ENCODE results near the gene CRYBG3. TPM values are rescaled to one million over a fixed set of nuclear protein-coding genes. Genes with fewer than 3 reads are reported as not detected.

The CRYBG3 gene
- total and polyA plus RNA-seq, 2 of the 13 experiments (the other 11 are each of a cell fraction or from before 2014, with no cell fraction given), result 3.8 to 15.9 TPM

DNA sequence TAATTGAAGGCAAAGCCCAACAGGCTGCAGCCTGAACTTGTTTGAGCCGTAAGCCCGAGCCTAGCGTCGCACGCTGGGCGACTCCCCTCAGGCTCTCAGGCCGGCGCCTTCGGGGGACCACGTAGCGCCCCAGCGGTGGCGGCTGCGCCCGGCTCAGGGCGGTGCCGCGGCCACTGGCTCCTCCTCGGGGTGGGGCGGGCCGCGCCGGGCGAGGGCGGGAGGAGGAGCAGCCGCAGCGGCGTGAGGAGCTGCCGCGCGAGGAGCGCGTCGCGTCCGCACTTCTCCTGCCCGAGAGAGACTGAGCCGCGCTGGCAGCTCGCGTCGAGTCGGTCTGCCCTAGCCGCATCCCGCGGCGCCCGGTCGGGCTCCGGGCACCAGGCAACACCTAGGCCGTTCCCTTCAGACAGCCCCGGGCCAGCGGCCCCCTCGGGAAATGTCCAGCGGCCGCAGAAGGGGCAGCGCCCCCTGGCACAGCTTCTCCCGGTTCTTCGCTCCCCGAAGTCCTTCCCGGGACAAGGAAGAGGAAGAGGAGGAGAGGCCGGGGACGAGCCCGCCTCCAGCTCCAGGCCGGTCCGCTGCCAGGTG is at the start of gene CRYBG3 (continued):
- TF ChIP-seq, protein P1, sequence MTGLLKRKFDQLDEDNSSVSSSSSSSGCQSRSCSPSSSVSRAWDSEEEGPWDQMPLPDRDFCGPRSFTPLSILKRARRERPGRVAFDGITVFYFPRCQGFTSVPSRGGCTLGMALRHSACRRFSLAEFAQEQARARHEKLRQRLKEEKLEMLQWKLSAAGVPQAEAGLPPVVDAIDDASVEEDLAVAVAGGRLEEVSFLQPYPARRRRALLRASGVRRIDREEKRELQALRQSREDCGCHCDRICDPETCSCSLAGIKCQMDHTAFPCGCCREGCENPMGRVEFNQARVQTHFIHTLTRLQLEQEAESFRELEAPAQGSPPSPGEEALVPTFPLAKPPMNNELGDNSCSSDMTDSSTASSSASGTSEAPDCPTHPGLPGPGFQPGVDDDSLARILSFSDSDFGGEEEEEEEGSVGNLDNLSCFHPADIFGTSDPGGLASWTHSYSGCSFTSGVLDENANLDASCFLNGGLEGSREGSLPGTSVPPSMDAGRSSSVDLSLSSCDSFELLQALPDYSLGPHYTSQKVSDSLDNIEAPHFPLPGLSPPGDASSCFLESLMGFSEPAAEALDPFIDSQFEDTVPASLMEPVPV (CRISPR knock-in tag; IDR thresholded peaks at IDR 0.05), result no peak
- TF ChIP-seq ZSCAN31 (CRISPR knock-in tag; IDR thresholded peaks at IDR 0.05; ENCODE audit: low read depth) (peak; percentile 85), SSRP1 (CRISPR knock-in tag; IDR thresholded peaks at IDR 0.05) (no peak), ZNF225 (CRISPR knock-in tag; IDR thresholded peaks at IDR 0.05) (no peak), ZNF878 (CRISPR knock-in tag; IDR thresholded peaks at IDR 0.05) (no peak), GABPB1 (CRISPR knock-in tag; IDR thresholded peaks at IDR 0.05) (peak; percentile 60; the same call in 1 of the 2 replicates), FOXJ3 (CRISPR knock-in tag; IDR thresholded peaks at IDR 0.05; ENCODE audit: borderline replicate concordance) (no peak), MTF2 (CRISPR knock-in tag; IDR thresholded peaks at IDR 0.05; ENCODE audit: borderline replicate concordance) (no peak), ZNF44 (CRISPR knock-in tag; IDR thresholded peaks at IDR 0.05) (no peak), HNRNPK (IDR thresholded peaks at IDR 0.05; ENCODE audit: low read depth, low read length, poor library complexity, severe bottlenecking) (no peak), MZF1 (CRISPR knock-in tag; IDR thresholded peaks at IDR 0.05; ENCODE audit: borderline replicate concordance) (no peak), ZNF549 (CRISPR knock-in tag; IDR thresholded peaks at IDR 0.05) (no peak), KMT2B (CRISPR knock-in tag; IDR thresholded peaks at IDR 0.05) (0 out of 2 replicates have a peak, but pooled peaks have one; percentile 49), ZNF674 (CRISPR knock-in tag; IDR thresholded peaks at IDR 0.05; ENCODE audit: low read depth) (0 out of 2 replicates have a peak, but pooled peaks have one; percentile 40), ELF1 (CRISPR knock-in tag; IDR thresholded peaks at IDR 0.05) (no peak), TBX3 (IDR thresholded peaks at IDR 0.05; ENCODE audit: borderline replicate concordance) (no peak), ZEB1 (IDR thresholded peaks at IDR 0.05; ENCODE audit: insufficient replicate concordance, low read depth) (no peak), ZNF629 (CRISPR knock-in tag; conservative IDR thresholded peaks at IDR 0.05) (no peak; the same call in 1 of the 2 replicates)
- TF ChIP-seq, protein P2, sequence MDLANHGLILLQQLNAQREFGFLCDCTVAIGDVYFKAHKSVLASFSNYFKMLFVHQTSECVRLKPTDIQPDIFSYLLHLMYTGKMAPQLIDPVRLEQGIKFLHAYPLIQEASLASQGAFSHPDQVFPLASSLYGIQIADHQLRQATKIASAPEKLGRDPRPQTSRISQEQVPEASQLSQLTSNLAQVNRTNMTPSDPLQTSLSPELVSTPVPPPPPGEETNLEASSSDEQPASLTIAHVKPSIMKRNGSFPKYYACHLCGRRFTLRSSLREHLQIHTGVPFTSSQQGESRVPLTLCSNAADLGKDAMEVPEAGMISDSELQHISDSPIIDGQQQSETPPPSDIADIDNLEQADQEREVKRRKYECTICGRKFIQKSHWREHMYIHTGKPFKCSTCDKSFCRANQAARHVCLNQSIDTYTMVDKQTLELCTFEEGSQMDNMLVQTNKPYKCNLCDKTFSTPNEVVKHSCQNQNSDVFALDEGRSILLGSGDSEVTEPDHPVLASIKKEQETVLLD (CRISPR knock-in tag; IDR thresholded peaks at IDR 0.05; ENCODE audit: low read depth), result peak; percentile 23; the same call in 1 of the 2 replicates
- TF ChIP-seq, protein P3, sequence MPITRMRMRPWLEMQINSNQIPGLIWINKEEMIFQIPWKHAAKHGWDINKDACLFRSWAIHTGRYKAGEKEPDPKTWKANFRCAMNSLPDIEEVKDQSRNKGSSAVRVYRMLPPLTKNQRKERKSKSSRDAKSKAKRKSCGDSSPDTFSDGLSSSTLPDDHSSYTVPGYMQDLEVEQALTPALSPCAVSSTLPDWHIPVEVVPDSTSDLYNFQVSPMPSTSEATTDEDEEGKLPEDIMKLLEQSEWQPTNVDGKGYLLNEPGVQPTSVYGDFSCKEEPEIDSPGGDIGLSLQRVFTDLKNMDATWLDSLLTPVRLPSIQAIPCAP (CRISPR knock-in tag; IDR thresholded peaks at IDR 0.05; ENCODE audit: low read depth), result no peak
- TF ChIP-seq, protein P4, sequence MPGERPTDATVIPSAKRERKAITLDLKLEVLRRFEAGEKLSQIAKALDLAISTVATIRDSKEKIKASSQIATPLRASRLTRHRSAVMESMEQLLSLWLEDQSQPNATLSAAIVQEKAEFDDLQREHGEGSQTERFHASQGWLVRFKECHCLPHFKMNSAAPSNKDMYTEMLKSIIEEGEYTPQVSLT (CRISPR knock-in tag; IDR thresholded peaks at IDR 0.05; ENCODE audit: borderline replicate concordance, low read depth), result 0 out of 2 replicates have a peak, but pooled peaks have one; percentile 52
- TF ChIP-seq, protein P5, sequence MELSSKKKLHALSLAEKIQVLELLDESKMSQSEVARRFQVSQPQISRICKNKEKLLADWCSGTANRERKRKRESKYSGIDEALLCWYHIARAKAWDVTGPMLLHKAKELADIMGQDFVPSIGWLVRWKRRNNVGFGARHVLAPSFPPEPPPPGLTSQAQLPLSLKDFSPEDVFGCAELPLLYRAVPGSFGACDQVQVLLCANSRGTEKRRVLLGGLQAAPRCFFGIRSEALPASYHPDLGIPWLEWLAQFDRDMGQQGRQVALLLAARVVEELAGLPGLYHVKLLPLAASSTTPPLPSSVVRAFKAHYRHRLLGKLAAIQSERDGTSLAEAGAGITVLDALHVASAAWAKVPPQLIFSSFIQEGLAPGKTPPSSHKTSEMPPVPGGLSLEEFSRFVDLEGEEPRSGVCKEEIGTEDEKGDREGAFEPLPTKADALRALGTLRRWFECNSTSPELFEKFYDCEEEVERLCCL (CRISPR knock-in tag; IDR thresholded peaks at IDR 0.05; ENCODE audit: borderline replicate concordance), result peak; percentile 88; the same call in 1 of the 2 replicates
- TF ChIP-seq, protein P6, sequence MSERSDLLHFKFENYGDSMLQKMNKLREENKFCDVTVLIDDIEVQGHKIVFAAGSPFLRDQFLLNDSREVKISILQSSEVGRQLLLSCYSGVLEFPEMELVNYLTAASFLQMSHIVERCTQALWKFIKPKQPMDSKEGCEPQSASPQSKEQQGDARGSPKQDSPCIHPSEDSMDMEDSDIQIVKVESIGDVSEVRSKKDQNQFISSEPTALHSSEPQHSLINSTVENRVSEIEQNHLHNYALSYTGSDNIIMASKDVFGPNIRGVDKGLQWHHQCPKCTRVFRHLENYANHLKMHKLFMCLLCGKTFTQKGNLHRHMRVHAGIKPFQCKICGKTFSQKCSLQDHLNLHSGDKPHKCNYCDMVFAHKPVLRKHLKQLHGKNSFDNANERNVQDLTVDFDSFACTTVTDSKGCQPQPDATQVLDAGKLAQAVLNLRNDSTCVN (CRISPR knock-in tag; IDR thresholded peaks at IDR 0.05; ENCODE audit: borderline replicate concordance), result no peak
